Activated CD4-positive, alpha-beta T cell treated with anti-CD3 and anti-CD28 coated beads for 36 hours (primary cell): ENCODE measurements around the gene BRINP1. TPM values are rescaled to one million over a fixed set of nuclear protein-coding genes. Genes with fewer than 3 reads are reported as not detected.

ENCODE experiments used
- ATAC-seq: fragments of 200-7000 bp; cut with Tn5 transposase; one replicate; pipeline ENCODE4 v1.10.0; 2021; ENCODE audit warnings: mild to moderate bottlenecking, moderate library complexity
- CTCF ChIA-PET: fragments of 350-600 bp; sonication (Branson Sonifier 250); formaldehyde crosslinking; loops from one replicate; lab custom pipeline; 2021; ENCODE audit warnings: antibody characterized with exemption; lab: Charles Lee
- POLR2A ChIA-PET: fragments of 350-600 bp; sonication (Branson Sonifier 250); formaldehyde crosslinking; loops from one replicate; lab custom pipeline; 2021; ENCODE audit warnings: antibody characterized with exemption, inconsistent platforms; lab: Charles Lee
- DNase-seq: peaks from one replicate; pipeline ENCODE4 v3.0.0-alpha.2; 2020
- H3K27ac Mint-ChIP-seq: one replicate; pipeline ENCODE4 v1.8.0; 2021; ENCODE audit warnings: mixed read lengths
- H3K27me3 Mint-ChIP-seq: one replicate; pipeline ENCODE4 v1.8.0; 2021; ENCODE audit warnings: mixed read lengths
- H3K36me3 Mint-ChIP-seq: one replicate; pipeline ENCODE4 v1.8.0; 2021; ENCODE audit warnings: low read depth, mixed read lengths
- H3K4me1 Mint-ChIP-seq: one replicate; pipeline ENCODE4 v1.8.0; 2021; ENCODE audit warnings: mixed read lengths
- H3K4me3 Mint-ChIP-seq: one replicate; pipeline ENCODE4 v1.8.0; 2021; ENCODE audit warnings: mild to moderate bottlenecking, moderate library complexity, mixed read lengths
- H3K9me3 Mint-ChIP-seq: one replicate; pipeline ENCODE4 v1.8.0; 2021; ENCODE audit warnings: low read depth, mixed read lengths
- intact Hi-C, 2 experiments: fragments of 100-400 bp; cut with DNase I in 1 of 2; cut with micrococcal nuclease in 1 of 2; formaldehyde crosslinking; loops; one replicate each; pipeline versions ENCODE4 v1.14.2 to v1.15.1; 2022 to 2024; cut with DNase I, micrococcal nuclease
- total RNA-seq, 2 experiments: library from RNA; stranded (reverse); gene quantifications; one replicate each; pipeline ENCODE4 v1.2.3, GENCODE V29; 2021

Gene BRINP1
- total RNA-seq, 2 experiments from 2014 or later: not detected

- H3K9me3 Mint-ChIP-seq: peaks cover 7% of the 10 kb centered on the region
- DNase-seq (no peak), ATAC-seq (no peak)
- H3K36me3 Mint-ChIP-seq: no peaks in the 10 kb centered on the region
- no peaks in the 10 kb centered on the region for H3K4me1 Mint-ChIP-seq
- H3K4me3 Mint-ChIP-seq: no peak overlapping the region
- POLR2A ChIA-PET: no interaction called here
- intact Hi-C loops: no loop called here
- no peak overlapping the region for H3K27ac Mint-ChIP-seq
- CTCF ChIA-PET: interaction anchor here (0.8 kb wide), 1 partner anchor 21 kb away, joined by 3 read pairs; no protein-coding TSS in a partner anchor
- H3K27me3 Mint-ChIP-seq: no peaks in the 10 kb centered on the region
Measured at GRCh38 chr9:119156354-119156753, 212.9 kb downstream of the BRINP1 start.

GRCh38 chr9:119154527-119154926 is 214.7 kb downstream of the BRINP1 start:
- ATAC-seq (no peak), DNase-seq (no peak)
- ChIA-PET CTCF (no interaction called here), POLR2A (no interaction called here)
- H3K4me3 Mint-ChIP-seq: no peak overlapping the region
- no peaks in the 10 kb centered on the region for H3K4me1 Mint-ChIP-seq
- H3K9me3 Mint-ChIP-seq: peaks cover 7% of the 10 kb centered on the region
- no peaks in the 10 kb centered on the region for H3K27me3 Mint-ChIP-seq
- no peaks in the 10 kb centered on the region for H3K36me3 Mint-ChIP-seq
- no peak overlapping the region for H3K27ac Mint-ChIP-seq
- intact Hi-C loops: no loop called here

GRCh38 chr9:119153402-119153801 is 215.8 kb downstream of the BRINP1 start:
- H3K27ac Mint-ChIP-seq: no peak overlapping the region
- H3K4me1 Mint-ChIP-seq: no peaks in the 10 kb centered on the region
- ATAC-seq (no peak), DNase-seq (no peak)
- no peaks in the 10 kb centered on the region for H3K27me3 Mint-ChIP-seq
- POLR2A ChIA-PET: no interaction called here
- H3K4me3 Mint-ChIP-seq: no peak overlapping the region
- CTCF ChIA-PET: no interaction called here
- intact Hi-C loops: no loop called here
- H3K36me3 Mint-ChIP-seq: no peaks in the 10 kb centered on the region
- H3K9me3 Mint-ChIP-seq: peaks cover 7% of the 10 kb centered on the region

- no peaks in the 10 kb centered on the region for H3K36me3 Mint-ChIP-seq
- POLR2A ChIA-PET: no interaction called here
- ATAC-seq: no peak
- H3K27me3 Mint-ChIP-seq: no peaks in the 10 kb centered on the region
- no peak overlapping the region for H3K27ac Mint-ChIP-seq
- no peak for DNase-seq
- CTCF ChIA-PET: no interaction called here
- no peaks in the 10 kb centered on the region for H3K4me1 Mint-ChIP-seq
- intact Hi-C loops: no loop called here
- H3K9me3 Mint-ChIP-seq: no peaks in the 10 kb centered on the region
- no peak overlapping the region for H3K4me3 Mint-ChIP-seq
Measured at GRCh38 chr9:119148855-119149254, 220.4 kb downstream of the BRINP1 start.

GRCh38 chr9:119137479-119137878 is 231.8 kb downstream of the BRINP1 start:
- ChIA-PET CTCF (no interaction called here), POLR2A (no interaction called here)
- no peaks in the 10 kb centered on the region for H3K27me3 Mint-ChIP-seq
- no peak overlapping the region for H3K4me3 Mint-ChIP-seq
- peaks cover 6% of the 10 kb centered on the region for H3K9me3 Mint-ChIP-seq
- intact Hi-C loops: no loop called here
- no peaks in the 10 kb centered on the region for H3K36me3 Mint-ChIP-seq
- ATAC-seq (no peak), DNase-seq (no peak)
- no peak overlapping the region for H3K27ac Mint-ChIP-seq
- H3K4me1 Mint-ChIP-seq: no peaks in the 10 kb centered on the region

- Mint-ChIP-seq H3K9me3 (peaks cover 1% of the 10 kb centered on the region), H3K27me3 (no peaks in the 10 kb centered on the region), H3K36me3 (no peaks in the 10 kb centered on the region), H3K4me1 (no peaks in the 10 kb centered on the region), H3K27ac (no peak overlapping the region), H3K4me3 (no peak overlapping the region)
- DNase-seq (no peak), ATAC-seq (no peak)
- ChIA-PET CTCF (no interaction called here), POLR2A (no interaction called here)
- intact Hi-C loops: no loop called here
Measured at GRCh38 chr9:119126040-119126439, 243.2 kb downstream of the BRINP1 start.

- ATAC-seq (no peak), DNase-seq (no peak)
- Mint-ChIP-seq H3K9me3 (no peaks in the 10 kb centered on the region), H3K36me3 (no peaks in the 10 kb centered on the region), H3K27ac (no peak overlapping the region), H3K4me3 (no peak overlapping the region), H3K27me3 (no peaks in the 10 kb centered on the region), H3K4me1 (no peaks in the 10 kb centered on the region)
- ChIA-PET CTCF (no interaction called here), POLR2A (no interaction called here)
- intact Hi-C loops: no loop called here
Measured at GRCh38 chr9:119121899-119122298, 247.3 kb downstream of the BRINP1 start.

GRCh38 chr9:119117409-119117808 is 251.8 kb downstream of the BRINP1 start:
- H3K4me1 Mint-ChIP-seq: no peaks in the 10 kb centered on the region
- no peaks in the 10 kb centered on the region for H3K27me3 Mint-ChIP-seq
- intact Hi-C loops: no loop called here
- POLR2A ChIA-PET: interaction anchor here (0.6 kb wide), 1 partner anchor 20 kb away, joined by 4 read pairs; no protein-coding TSS in a partner anchor
- no peak for ATAC-seq
- H3K36me3 Mint-ChIP-seq: no peaks in the 10 kb centered on the region
- H3K4me3 Mint-ChIP-seq: no peak overlapping the region
- CTCF ChIA-PET: no interaction called here
- no peak overlapping the region for H3K27ac Mint-ChIP-seq
- DNase-seq: no peak
- H3K9me3 Mint-ChIP-seq: no peaks in the 10 kb centered on the region
